GM23338 (cell line): Measurements from ENCODE around the gene TTLL5. TPM values are rescaled to one million over a fixed set of nuclear protein-coding genes. Genes with fewer than 3 reads are reported as not detected.

Source experiments
- ATAC-seq: fragments of 200-7000 bp; cut with Tn5 transposase; 3 replicates; pipeline ENCODE4 v1.9.1; 2020
- DNase-seq: peaks from one replicate; pipeline ENCODE4 v3.0.0-alpha.2; 2015; ENCODE audit warnings: low spot score
- H2AFZ ChIP-seq: fragments of 200-600 bp; sonication (generic); 2 replicates; pipeline ENCODE4 v1.8.0; 2016; ENCODE audit warnings: antibody characterized with exemption, mild to moderate bottlenecking, moderate library complexity
- H3F3A ChIP-seq: fragments of 200-600 bp; sonication (generic); replicated peaks from 2 replicates; pipeline ENCODE4 v1.8.0; 2017; ENCODE audit warnings: antibody characterized with exemption, mixed run types, low read depth
- H3K27ac ChIP-seq: fragments of 200-600 bp; sonication (generic); 2 replicates; pipeline ENCODE4 v1.6.1; 2016; ENCODE audit warnings: low read depth
- H3K27me3 ChIP-seq: fragments of 200-600 bp; sonication (generic); 2 replicates; pipeline ENCODE4 v1.8.0; 2016; ENCODE audit warnings: mild to moderate bottlenecking, mixed run types, moderate library complexity; ENCODE audit not compliant: insufficient read depth
- H3K36me3 ChIP-seq: fragments of 200-600 bp; sonication (generic); 2 replicates; pipeline ENCODE4 v1.8.0; 2016; ENCODE audit warnings: mild to moderate bottlenecking; ENCODE audit not compliant: insufficient read depth
- H3K4me1 ChIP-seq: fragments of 200-600 bp; sonication (generic); 2 replicates; pipeline ENCODE4 v1.8.0; 2016; ENCODE audit warnings: mild to moderate bottlenecking, moderate library complexity; ENCODE audit not compliant: insufficient read depth
- H3K4me2 ChIP-seq: fragments of 200-600 bp; sonication (generic); 2 replicates; pipeline ENCODE4 v1.7.1; 2017; ENCODE audit warnings: mixed run types
- H3K4me3 ChIP-seq: fragments of 200-600 bp; sonication (generic); 2 replicates; pipeline ENCODE4 v1.6.1; 2016; ENCODE audit warnings: mixed run types
- H3K79me2 ChIP-seq: fragments of 200-600 bp; sonication (generic); replicated peaks from 2 replicates; pipeline ENCODE4 v1.8.0; 2017; ENCODE audit warnings: mild to moderate bottlenecking; ENCODE audit not compliant: insufficient read depth
- H3K9me2 ChIP-seq: fragments of 200-600 bp; sonication (generic); 2 replicates; pipeline ENCODE4 v1.8.0; 2017; ENCODE audit not compliant: insufficient read depth
- H4K20me1 ChIP-seq: fragments of 200-600 bp; sonication (generic); replicated peaks from 2 replicates; pipeline ENCODE4 v1.8.0; 2017; ENCODE audit warnings: mild to moderate bottlenecking; ENCODE audit not compliant: insufficient read depth
- H3K27ac Mint-ChIP-seq: 2 replicates; pipeline ENCODE4 v1.8.0; 2020; ENCODE audit warnings: inconsistent platforms, mild to moderate bottlenecking, moderate library complexity, mixed read lengths
- H3K27me3 Mint-ChIP-seq: 3 replicates; pipeline ENCODE4 v1.8.0; 2022; ENCODE audit warnings: low read depth, mild to moderate bottlenecking, moderate library complexity, mixed read lengths, inconsistent platforms; ENCODE audit not compliant: insufficient read depth, poor library complexity
- H3K36me3 Mint-ChIP-seq: 3 replicates; pipeline ENCODE4 v1.8.0; 2021; ENCODE audit warnings: low read depth, mild to moderate bottlenecking, inconsistent platforms, moderate library complexity, mixed read lengths
- H3K4me1 Mint-ChIP-seq: 3 replicates; pipeline ENCODE4 v1.8.0; 2020; ENCODE audit warnings: mild to moderate bottlenecking, inconsistent platforms, mixed read lengths
- H3K4me3 Mint-ChIP-seq: 3 replicates; pipeline ENCODE4 v1.8.0; 2021; ENCODE audit warnings: moderate library complexity, mild to moderate bottlenecking, inconsistent platforms, mixed read lengths
- H3K9me3 Mint-ChIP-seq: 3 replicates; pipeline ENCODE4 v1.8.0; 2020; ENCODE audit warnings: moderate library complexity, mild to moderate bottlenecking, inconsistent platforms, mixed read lengths
- CREB1 ChIP-seq: fragments of 250-450 bp; sonication (Bioruptor Pico); IDR thresholded peaks from 2 replicates; pipeline ENCODE4 v1.5.0; 2020; ENCODE audit warnings: low read depth, mild to moderate bottlenecking, moderate library complexity
- EZH2 ChIP-seq: fragments of 200-600 bp; sonication (generic); IDR thresholded peaks from one replicate; pipeline ENCODE4 v1.8.0; 2017; ENCODE audit warnings: antibody characterized with exemption, mild to moderate bottlenecking, low read depth; ENCODE audit not compliant: unreplicated experiment
- EZH2phosphoT487 ChIP-seq: fragments of 200-600 bp; sonication (generic); IDR thresholded peaks from one replicate; pipeline ENCODE4 v1.8.1; 2018; ENCODE audit warnings: antibody characterized with exemption; ENCODE audit not compliant: unreplicated experiment
- JUNB ChIP-seq: IDR thresholded peaks from one replicate; pipeline ENCODE4 v1.6.1; 2016; ENCODE audit warnings: antibody characterized with exemption; ENCODE audit not compliant: unreplicated experiment
- NANOG ChIP-seq: IDR thresholded peaks from 2 replicates; pipeline ENCODE4 v1.6.1; 2016; ENCODE audit warnings: antibody characterized with exemption, borderline replicate concordance
- POLR2AphosphoS5 ChIP-seq: IDR thresholded peaks from 2 replicates; pipeline ENCODE4 v1.6.1; 2016; ENCODE audit warnings: antibody characterized with exemption, low read depth
- STAT1 ChIP-seq: IDR thresholded peaks from one replicate; pipeline ENCODE4 v1.6.1; 2016; ENCODE audit warnings: antibody characterized with exemption; ENCODE audit not compliant: unreplicated experiment
- ZNF114 ChIP-seq: fragments of 250-450 bp; sonication (Bioruptor Pico); IDR thresholded peaks from 2 replicates; pipeline ENCODE4 v1.5.0; 2020; ENCODE audit warnings: mild to moderate bottlenecking, moderate library complexity
- ZNF331 ChIP-seq: fragments of 250-450 bp; sonication (Bioruptor Pico); IDR thresholded peaks from 2 replicates; pipeline ENCODE4 v1.5.0; 2020; ENCODE audit warnings: low read depth, mild to moderate bottlenecking, moderate library complexity
- polyA plus RNA-seq: library from polyadenylated mRNA; unstranded; fragments of >200 nt; fragmentation: Nextera tagmentation; extraction: Ambion mirVana; gene quantifications from 2 replicates; pipeline ENCODE4 v1.2.1, GENCODE V29; 2016
- total RNA-seq: library from RNA; depleted of rRNA; stranded (reverse); fragments of >200 nt; shearing (Covaris generic); gene quantifications from 2 replicates; pipeline ENCODE4 v1.2.3, GENCODE V29; 2014
- TF ChIP-seq, protein P1 (sequence below): IDR thresholded peaks from 2 replicates; pipeline ENCODE4 v1.6.1; 2016; ENCODE audit warnings: antibody characterized with exemption
- TF ChIP-seq, protein P2 (sequence below): IDR thresholded peaks from one replicate; pipeline ENCODE4 v1.6.1; 2018; ENCODE audit warnings: antibody characterized with exemption; ENCODE audit not compliant: unreplicated experiment
- TF ChIP-seq, protein P3 (sequence below), 2 experiments: fragments of 200-600 bp in 1 of 2; sonication (generic) in 1 of 2; conservative IDR thresholded peaks; 2 replicates each; pipeline versions ENCODE4 v1.5.1 to v1.6.1; 2016 to 2017; ENCODE audit warnings: antibody characterized with exemption in 2 of 2, low read depth in 2 of 2, mild to moderate bottlenecking in 2 of 2, moderate library complexity in 1 of 2
- TF ChIP-seq, protein P4 (sequence below): fragments of 250-450 bp; sonication (Bioruptor Pico); IDR thresholded peaks from 2 replicates; pipeline ENCODE4 v1.5.0; 2020; ENCODE audit warnings: mild to moderate bottlenecking, moderate library complexity

The TTLL5 gene
- total and polyA plus RNA-seq, 2 experiments from 2014 or later: 33.5 to 35.4 TPM

DNA sequence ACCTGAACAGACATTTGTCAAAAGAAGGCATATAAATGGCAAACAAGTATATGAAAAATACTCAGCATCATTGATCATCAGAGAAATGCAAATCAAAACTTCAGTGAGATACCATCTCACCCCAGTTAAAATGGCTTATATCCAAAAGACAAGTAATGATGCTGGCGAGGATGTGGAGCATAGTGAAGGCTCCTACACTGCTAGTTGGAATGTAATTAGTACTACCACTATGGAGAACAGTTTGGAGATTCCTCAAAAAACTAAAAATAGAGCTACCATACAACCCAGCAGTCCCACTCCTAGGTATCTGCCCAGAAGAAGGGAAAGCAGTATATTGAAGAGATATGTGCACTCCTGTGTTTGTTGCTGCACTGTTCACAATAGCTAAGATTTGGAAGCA is 174.7 kb downstream of the TTLL5 start:
- Histone ChIP-seq H3K36me3 (no peaks in the 10 kb centered on the region), H4K20me1 (no peaks in the 10 kb centered on the region), H3K27ac (no peak overlapping the region), H3K4me2 (no peak overlapping the region), H2AFZ (no peak overlapping the region), H3K4me1 (peaks cover 5% of the 10 kb centered on the region; the same call in 1 of the 2 replicates), H3K27me3 (no peaks in the 10 kb centered on the region), H3K79me2 (no peaks in the 10 kb centered on the region), H3K9me2 (no peaks in the 10 kb centered on the region), H3K4me3 (no peak overlapping the region), H3F3A (no peaks in the 10 kb centered on the region)
- Mint-ChIP-seq H3K4me3 (no peak overlapping the region), H3K4me1 (peaks cover 9% of the 10 kb centered on the region), H3K9me3 (no peaks in the 10 kb centered on the region), H3K36me3 (peaks cover 16% of the 10 kb centered on the region; the same call in 2 of the 3 replicates), H3K27ac (no peak overlapping the region), H3K27me3 (no peaks in the 10 kb centered on the region)
- DNase-seq (no peak), ATAC-seq (no peak)
- TF ChIP-seq CREB1 (CRISPR knock-in tag) (no peak), ZNF114 (CRISPR knock-in tag) (no peak), EZH2phosphoT487 (no peak), STAT1 (no peak), POLR2AphosphoS5 (no peak), EZH2 (no peak), NANOG (no peak), ZNF331 (no peak), JUNB (no peak)
- TF ChIP-seq, protein P1, sequence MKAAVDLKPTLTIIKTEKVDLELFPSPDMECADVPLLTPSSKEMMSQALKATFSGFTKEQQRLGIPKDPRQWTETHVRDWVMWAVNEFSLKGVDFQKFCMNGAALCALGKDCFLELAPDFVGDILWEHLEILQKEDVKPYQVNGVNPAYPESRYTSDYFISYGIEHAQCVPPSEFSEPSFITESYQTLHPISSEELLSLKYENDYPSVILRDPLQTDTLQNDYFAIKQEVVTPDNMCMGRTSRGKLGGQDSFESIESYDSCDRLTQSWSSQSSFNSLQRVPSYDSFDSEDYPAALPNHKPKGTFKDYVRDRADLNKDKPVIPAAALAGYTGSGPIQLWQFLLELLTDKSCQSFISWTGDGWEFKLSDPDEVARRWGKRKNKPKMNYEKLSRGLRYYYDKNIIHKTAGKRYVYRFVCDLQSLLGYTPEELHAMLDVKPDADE: no peak
- TF ChIP-seq, protein P2, sequence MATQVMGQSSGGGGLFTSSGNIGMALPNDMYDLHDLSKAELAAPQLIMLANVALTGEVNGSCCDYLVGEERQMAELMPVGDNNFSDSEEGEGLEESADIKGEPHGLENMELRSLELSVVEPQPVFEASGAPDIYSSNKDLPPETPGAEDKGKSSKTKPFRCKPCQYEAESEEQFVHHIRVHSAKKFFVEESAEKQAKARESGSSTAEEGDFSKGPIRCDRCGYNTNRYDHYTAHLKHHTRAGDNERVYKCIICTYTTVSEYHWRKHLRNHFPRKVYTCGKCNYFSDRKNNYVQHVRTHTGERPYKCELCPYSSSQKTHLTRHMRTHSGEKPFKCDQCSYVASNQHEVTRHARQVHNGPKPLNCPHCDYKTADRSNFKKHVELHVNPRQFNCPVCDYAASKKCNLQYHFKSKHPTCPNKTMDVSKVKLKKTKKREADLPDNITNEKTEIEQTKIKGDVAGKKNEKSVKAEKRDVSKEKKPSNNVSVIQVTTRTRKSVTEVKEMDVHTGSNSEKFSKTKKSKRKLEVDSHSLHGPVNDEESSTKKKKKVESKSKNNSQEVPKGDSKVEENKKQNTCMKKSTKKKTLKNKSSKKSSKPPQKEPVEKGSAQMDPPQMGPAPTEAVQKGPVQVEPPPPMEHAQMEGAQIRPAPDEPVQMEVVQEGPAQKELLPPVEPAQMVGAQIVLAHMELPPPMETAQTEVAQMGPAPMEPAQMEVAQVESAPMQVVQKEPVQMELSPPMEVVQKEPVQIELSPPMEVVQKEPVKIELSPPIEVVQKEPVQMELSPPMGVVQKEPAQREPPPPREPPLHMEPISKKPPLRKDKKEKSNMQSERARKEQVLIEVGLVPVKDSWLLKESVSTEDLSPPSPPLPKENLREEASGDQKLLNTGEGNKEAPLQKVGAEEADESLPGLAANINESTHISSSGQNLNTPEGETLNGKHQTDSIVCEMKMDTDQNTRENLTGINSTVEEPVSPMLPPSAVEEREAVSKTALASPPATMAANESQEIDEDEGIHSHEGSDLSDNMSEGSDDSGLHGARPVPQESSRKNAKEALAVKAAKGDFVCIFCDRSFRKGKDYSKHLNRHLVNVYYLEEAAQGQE: no peak
- TF ChIP-seq, protein P3, sequence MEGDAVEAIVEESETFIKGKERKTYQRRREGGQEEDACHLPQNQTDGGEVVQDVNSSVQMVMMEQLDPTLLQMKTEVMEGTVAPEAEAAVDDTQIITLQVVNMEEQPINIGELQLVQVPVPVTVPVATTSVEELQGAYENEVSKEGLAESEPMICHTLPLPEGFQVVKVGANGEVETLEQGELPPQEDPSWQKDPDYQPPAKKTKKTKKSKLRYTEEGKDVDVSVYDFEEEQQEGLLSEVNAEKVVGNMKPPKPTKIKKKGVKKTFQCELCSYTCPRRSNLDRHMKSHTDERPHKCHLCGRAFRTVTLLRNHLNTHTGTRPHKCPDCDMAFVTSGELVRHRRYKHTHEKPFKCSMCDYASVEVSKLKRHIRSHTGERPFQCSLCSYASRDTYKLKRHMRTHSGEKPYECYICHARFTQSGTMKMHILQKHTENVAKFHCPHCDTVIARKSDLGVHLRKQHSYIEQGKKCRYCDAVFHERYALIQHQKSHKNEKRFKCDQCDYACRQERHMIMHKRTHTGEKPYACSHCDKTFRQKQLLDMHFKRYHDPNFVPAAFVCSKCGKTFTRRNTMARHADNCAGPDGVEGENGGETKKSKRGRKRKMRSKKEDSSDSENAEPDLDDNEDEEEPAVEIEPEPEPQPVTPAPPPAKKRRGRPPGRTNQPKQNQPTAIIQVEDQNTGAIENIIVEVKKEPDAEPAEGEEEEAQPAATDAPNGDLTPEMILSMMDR (conservative IDR thresholded peaks at IDR 0.05; ENCODE audit: low read depth in 2 of 2): no peak
- TF ChIP-seq, protein P4, sequence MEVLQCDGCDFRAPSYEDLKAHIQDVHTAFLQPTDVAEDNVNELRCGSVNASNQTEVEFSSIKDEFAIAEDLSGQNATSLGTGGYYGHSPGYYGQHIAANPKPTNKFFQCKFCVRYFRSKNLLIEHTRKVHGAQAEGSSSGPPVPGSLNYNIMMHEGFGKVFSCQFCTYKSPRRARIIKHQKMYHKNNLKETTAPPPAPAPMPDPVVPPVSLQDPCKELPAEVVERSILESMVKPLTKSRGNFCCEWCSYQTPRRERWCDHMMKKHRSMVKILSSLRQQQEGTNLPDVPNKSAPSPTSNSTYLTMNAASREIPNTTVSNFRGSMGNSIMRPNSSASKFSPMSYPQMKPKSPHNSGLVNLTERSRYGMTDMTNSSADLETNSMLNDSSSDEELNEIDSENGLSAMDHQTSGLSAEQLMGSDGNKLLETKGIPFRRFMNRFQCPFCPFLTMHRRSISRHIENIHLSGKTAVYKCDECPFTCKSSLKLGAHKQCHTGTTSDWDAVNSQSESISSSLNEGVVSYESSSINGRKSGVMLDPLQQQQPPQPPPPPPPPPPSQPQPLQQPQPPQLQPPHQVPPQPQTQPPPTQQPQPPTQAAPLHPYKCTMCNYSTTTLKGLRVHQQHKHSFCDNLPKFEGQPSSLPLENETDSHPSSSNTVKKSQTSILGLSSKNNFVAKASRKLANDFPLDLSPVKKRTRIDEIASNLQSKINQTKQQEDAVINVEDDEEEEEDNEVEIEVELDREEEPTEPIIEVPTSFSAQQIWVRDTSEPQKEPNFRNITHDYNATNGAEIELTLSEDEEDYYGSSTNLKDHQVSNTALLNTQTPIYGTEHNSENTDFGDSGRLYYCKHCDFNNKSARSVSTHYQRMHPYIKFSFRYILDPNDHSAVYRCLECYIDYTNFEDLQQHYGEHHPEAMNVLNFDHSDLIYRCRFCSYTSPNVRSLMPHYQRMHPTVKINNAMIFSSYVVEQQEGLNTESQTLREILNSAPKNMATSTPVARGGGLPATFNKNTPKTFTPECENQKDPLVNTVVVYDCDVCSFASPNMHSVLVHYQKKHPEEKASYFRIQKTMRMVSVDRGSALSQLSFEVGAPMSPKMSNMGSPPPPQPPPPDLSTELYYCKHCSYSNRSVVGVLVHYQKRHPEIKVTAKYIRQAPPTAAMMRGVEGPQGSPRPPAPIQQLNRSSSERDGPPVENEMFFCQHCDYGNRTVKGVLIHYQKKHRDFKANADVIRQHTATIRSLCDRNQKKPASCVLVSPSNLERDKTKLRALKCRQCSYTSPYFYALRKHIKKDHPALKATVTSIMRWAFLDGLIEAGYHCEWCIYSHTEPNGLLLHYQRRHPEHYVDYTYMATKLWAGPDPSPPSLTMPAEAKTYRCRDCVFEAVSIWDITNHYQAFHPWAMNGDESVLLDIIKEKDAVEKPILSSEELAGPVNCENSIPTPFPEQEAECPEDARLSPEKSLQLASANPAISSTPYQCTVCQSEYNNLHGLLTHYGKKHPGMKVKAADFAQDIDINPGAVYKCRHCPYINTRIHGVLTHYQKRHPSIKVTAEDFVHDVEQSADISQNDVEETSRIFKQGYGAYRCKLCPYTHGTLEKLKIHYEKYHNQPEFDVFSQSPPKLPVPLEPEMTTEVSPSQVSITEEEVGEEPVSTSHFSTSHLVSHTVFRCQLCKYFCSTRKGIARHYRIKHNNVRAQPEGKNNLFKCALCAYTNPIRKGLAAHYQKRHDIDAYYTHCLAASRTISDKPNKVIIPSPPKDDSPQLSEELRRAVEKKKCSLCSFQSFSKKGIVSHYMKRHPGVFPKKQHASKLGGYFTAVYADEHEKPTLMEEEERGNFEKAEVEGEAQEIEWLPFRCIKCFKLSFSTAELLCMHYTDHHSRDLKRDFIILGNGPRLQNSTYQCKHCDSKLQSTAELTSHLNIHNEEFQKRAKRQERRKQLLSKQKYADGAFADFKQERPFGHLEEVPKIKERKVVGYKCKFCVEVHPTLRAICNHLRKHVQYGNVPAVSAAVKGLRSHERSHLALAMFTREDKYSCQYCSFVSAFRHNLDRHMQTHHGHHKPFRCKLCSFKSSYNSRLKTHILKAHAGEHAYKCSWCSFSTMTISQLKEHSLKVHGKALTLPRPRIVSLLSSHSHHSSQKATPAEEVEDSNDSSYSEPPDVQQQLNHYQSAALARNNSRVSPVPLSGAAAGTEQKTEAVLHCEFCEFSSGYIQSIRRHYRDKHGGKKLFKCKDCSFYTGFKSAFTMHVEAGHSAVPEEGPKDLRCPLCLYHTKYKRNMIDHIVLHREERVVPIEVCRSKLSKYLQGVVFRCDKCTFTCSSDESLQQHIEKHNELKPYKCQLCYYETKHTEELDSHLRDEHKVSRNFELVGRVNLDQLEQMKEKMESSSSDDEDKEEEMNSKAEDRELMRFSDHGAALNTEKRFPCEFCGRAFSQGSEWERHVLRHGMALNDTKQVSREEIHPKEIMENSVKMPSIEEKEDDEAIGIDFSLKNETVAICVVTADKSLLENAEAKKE (CRISPR knock-in tag): no peak
